GM18909 (cell line): ENCODE measurements around the gene PCGF6.
"Not testable (repeated sequence)": the region's sequence is repeated elsewhere in the genome, so short reads cannot be mapped to it uniquely, and the experiment has no call there.

Experiments used
- ATAC-seq: cut with Tn5 transposase; IDR thresholded peaks from one replicate; pipeline ENCODE4 v1.9.1; 2021; ENCODE audit warnings: mild to moderate bottlenecking; ENCODE audit not compliant: unreplicated experiment, poor library complexity

Gene PCGF6

GRCh38 chr10:103350517-103351260 lies at the start of gene PCGF6:
TSS of gene PCGF6 (minus strand) at chr10:103351140. CDS start at chr10:103351066, 74 bp downstream.
- peak; percentile 87 for ATAC-seq

- no peak for ATAC-seq
Measured at GRCh38 chr10:103397191-103397825, 46.4 kb upstream of the PCGF6 start.

GRCh38 chr10:103396789-103397087 lies 45.8 kb upstream of the PCGF6 start:
- no peak for ATAC-seq

GRCh38 chr10:103396067-103396788 lies 45.3 kb upstream of the PCGF6 start, which contains the start of the genes ATP5MK and PDCD11:
TSS of gene ATP5MK (minus strand) at chr10:103396475. CDS start at chr10:103392457, 4,018 bp downstream.
TSS of gene PDCD11 (plus strand) at chr10:103396626. CDS start at chr10:103398427, 1,801 bp downstream.
- ATAC-seq = peak; percentile 99

- no peak for ATAC-seq
Measured at GRCh38 chr10:103395754-103396066, 44.8 kb upstream of the PCGF6 start.

GRCh38 chr10:103394180-103394579 lies 43.2 kb upstream of the PCGF6 start:
- no peak for ATAC-seq

GRCh38 chr10:103382769-103383168 lies 31.8 kb upstream of the PCGF6 start:
- ATAC-seq = no peak

- ATAC-seq = no peak
Measured at GRCh38 chr10:103374263-103374662, 23.3 kb upstream of the PCGF6 start.

- no peak for ATAC-seq
Measured at GRCh38 chr10:103373544-103373943, 22.6 kb upstream of the PCGF6 start.

- ATAC-seq = peak; percentile 66
Measured at GRCh38 chr10:103367782-103368518, 17.0 kb upstream of the PCGF6 start, which contains the start of gene TAF5. TSS of gene TAF5 (plus strand) at chr10:103367976. CDS start at chr10:103367990, 14 bp downstream.

GRCh38 chr10:103367379-103367781 lies 16.4 kb upstream of the PCGF6 start:
- no peak for ATAC-seq

GRCh38 chr10:103360791-103361190 lies 9.9 kb upstream of the PCGF6 start:
- ATAC-seq = not testable (repeated sequence)

GRCh38 chr10:103359493-103359892 lies 8.6 kb upstream of the PCGF6 start:
- ATAC-seq = not testable (repeated sequence)

GRCh38 chr10:103355906-103356599 lies 5.1 kb upstream of the PCGF6 start:
- ATAC-seq = no peak

- not testable (repeated sequence) for ATAC-seq
Measured at GRCh38 chr10:103354567-103354966, 3.6 kb upstream of the PCGF6 start.

- ATAC-seq = no peak
Measured at GRCh38 chr10:103353281-103353680, 2.3 kb upstream of the PCGF6 start.

- ATAC-seq = no peak
Measured at GRCh38 chr10:103350175-103350516, 794 bp downstream of the PCGF6 start.

- no peak for ATAC-seq
Measured at GRCh38 chr10:103336370-103336769, 14.6 kb downstream of the PCGF6 start.

- no peak for ATAC-seq
Measured at GRCh38 chr10:103334567-103334966, 16.4 kb downstream of the PCGF6 start.

GRCh38 chr10:103333934-103334520 lies 16.9 kb downstream of the PCGF6 start:
- ATAC-seq = no peak
